Body of pancreas (tissue), 4 donors: ENCODE data around the gene HS3ST6. TPM values are rescaled to one million over a fixed set of nuclear protein-coding genes. Genes with fewer than 3 reads are reported as not detected.

Source experiments
- ATAC-seq: fragments of 150-250 bp; one replicate; pipeline ENCODE4 v1.9.1; 2016
- DNase-seq, 4 donors: peaks; one replicate each; pipeline ENCODE4 v3.0.0-alpha.2; 2019
- H3K27ac ChIP-seq, 4 donors: fragments of 200-600 bp; sonication (generic); 1 replicate in 3 of 4; 2 replicates in 1 of 4; pipeline versions ENCODE4 v1.5.1 to v1.6.1; 2016 to 2019; ENCODE audit warnings: mild to moderate bottlenecking in 1 of 4, mixed read lengths in 1 of 4, moderate library complexity in 1 of 4
- H3K27me3 ChIP-seq, 2 donors: fragments of 200-600 bp; sonication (generic); one replicate each; pipeline ENCODE4 v1.6.0; 2016; ENCODE audit warnings: mild to moderate bottlenecking in 1 of 2
- H3K36me3 ChIP-seq, 2 donors: fragments of 200-600 bp; sonication (generic); replicated peaks in 1 of 2; 2 replicates each; pipeline ENCODE4 v1.5.1; 2016; ENCODE audit warnings: low read depth in 2 of 2; ENCODE audit not compliant: insufficient read depth in 1 of 2
- H3K4me1 ChIP-seq: fragments of 200-600 bp; sonication (generic); one replicate; pipeline ENCODE4 v1.6.0; 2016
- H3K4me3 ChIP-seq, 2 donors: fragments of 200-600 bp; sonication (generic); 1 replicate in 1 of 2; 2 replicates in 1 of 2; pipeline ENCODE4 v1.5.1; 2016 to 2019
- H3K9me3 ChIP-seq, 3 donors: fragments of 200-600 bp; sonication (generic); 1 replicate in 2 of 3; 2 replicates in 1 of 3; pipeline ENCODE4 v1.5.1; 2016
- POLR2A ChIP-seq, 3 donors: fragments of 450-650 bp; IDR thresholded peaks; one replicate each; pipeline ENCODE4 v1.6.1; 2016; ENCODE audit warnings: antibody characterized with exemption in 3 of 3, mild to moderate bottlenecking in 2 of 3
- WGBS, 2 donors: methylation state at CpG; one replicate each; pipeline ENCODE4 v1.1.5; 2017; 5-methylcytosine and 5-hydroxymethylcytosine counted together
- intact Hi-C: fragments of 100-400 bp; cut with DNase I; formaldehyde crosslinking; loops from one replicate; pipeline ENCODE4 v1.15.1; 2023
- total RNA-seq, 2 donors: library from RNA; depleted of rRNA; stranded (reverse); fragments of >200 nt; gene quantifications; one replicate each; pipeline ENCODE4 v1.1.0, GENCODE V29; 2016
- TF ChIP-seq, protein P1 (sequence below), 7 experiments: fragments of 450-650 bp in 4 of 7; fragments of 200-600 bp in 3 of 7; sonication (generic) in 3 of 7; IDR thresholded peaks; one replicate each; pipeline ENCODE4 v1.5.1; 2016 to 2019; ENCODE audit warnings: antibody characterized with exemption in 7 of 7

Gene HS3ST6
- total RNA-seq, 2 donors from 2014 or later, result not detected

DNA sequence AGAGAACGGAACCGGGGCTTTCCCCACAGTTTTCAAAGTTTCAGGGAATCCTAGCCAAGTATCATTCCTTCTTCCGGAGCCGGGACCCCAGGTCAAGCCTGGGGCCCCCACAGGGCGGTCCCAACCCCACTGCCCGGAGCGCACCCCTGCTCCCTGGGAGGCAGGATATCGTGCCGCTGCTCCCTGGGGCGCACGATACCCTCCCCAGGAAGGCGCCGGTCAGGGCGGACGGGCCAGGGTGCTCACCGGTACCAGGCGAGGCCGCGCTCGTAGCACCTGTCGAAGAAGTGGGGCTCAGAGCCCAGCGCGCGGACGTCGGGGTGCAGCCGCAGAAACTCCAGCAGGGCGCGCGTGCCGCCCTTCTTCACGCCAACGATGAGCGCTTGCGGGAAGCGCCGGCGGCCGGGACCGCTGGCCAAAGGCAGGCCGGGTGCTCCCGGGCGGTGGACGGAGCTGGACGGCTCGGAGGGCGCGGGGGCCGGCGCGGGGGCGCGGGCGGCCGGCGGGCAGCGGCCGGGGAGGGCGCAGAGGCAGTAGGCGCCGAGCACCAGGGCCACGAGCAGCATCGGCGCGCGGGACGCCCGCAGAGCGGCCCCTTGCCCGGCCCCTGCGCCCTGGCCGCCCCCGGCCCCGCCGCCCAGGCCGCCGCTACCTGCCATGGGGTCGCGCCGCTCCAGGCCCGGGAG is 407 bp downstream of the HS3ST6 start:
- Histone ChIP-seq H3K9me3 (no peaks in the 10 kb centered on the region), H3K4me1 (peaks cover 25% of the 10 kb centered on the region), H3K27me3 (peaks cover 0 to 40% of the 10 kb centered on the region in 2 donors), H3K36me3 (no peaks in the 10 kb centered on the region), H3K4me3 (no peak overlapping the region), H3K27ac (no peak overlapping the region)
- intact Hi-C loops, result no loop called here
- DNase-seq, result no peak
- no peak for ATAC-seq
- TF ChIP-seq POLR2A (IDR thresholded peaks at IDR 0.05), result no peak
- TF ChIP-seq, protein P1, sequence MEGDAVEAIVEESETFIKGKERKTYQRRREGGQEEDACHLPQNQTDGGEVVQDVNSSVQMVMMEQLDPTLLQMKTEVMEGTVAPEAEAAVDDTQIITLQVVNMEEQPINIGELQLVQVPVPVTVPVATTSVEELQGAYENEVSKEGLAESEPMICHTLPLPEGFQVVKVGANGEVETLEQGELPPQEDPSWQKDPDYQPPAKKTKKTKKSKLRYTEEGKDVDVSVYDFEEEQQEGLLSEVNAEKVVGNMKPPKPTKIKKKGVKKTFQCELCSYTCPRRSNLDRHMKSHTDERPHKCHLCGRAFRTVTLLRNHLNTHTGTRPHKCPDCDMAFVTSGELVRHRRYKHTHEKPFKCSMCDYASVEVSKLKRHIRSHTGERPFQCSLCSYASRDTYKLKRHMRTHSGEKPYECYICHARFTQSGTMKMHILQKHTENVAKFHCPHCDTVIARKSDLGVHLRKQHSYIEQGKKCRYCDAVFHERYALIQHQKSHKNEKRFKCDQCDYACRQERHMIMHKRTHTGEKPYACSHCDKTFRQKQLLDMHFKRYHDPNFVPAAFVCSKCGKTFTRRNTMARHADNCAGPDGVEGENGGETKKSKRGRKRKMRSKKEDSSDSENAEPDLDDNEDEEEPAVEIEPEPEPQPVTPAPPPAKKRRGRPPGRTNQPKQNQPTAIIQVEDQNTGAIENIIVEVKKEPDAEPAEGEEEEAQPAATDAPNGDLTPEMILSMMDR (IDR thresholded peaks at IDR 0.05), result no peak
- WGBS, 2 donors, result 1% methylated on average over 70 of the region's 81 CpGs; no CpG with 5 or more reads in 1 of the 2 donors

DNA sequence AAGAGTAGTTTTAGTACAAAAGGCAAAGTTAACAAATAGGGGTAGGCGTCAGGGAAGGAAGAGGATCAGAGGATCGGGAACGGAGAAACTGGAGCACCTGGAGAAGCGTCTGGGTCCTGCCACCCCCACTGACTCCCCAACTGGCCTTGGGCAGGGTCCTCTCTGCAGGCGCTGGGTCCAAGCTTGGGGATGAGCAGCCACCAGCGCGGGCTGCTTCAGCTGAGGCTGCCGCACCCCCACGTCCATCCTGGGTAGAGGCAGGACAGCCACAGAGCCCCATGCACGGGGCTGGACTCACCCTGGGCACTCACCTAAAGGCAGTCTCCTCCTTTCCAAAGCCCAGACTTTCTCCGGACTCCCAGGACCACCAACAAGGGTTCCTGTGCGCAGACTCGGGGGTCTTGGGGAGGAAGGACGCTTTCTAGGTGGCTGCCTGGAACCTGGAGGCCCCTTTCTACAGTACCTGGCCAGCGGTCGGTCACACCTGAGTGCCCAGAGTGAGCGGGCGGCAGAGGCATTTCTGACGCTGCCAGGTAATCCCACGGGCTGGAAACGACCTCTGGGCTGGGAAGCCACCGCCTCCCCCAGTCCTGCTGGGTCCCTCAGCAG is 1.1 kb downstream of the HS3ST6 start:
- Histone ChIP-seq H3K4me3 (no peak overlapping the region), H3K27me3 (peaks cover 0 to 40% of the 10 kb centered on the region in 2 donors), H3K9me3 (no peaks in the 10 kb centered on the region), H3K4me1 (peaks cover 25% of the 10 kb centered on the region), H3K27ac (no peak overlapping the region), H3K36me3 (no peaks in the 10 kb centered on the region)
- TF ChIP-seq, protein P1 (IDR thresholded peaks at IDR 0.05), result no peak
- TF ChIP-seq POLR2A (IDR thresholded peaks at IDR 0.05), result no peak
- no peak for DNase-seq
- ATAC-seq, result no peak
- 16 to 31% methylated on average over 6 to 22 of the region's 22 CpGs for WGBS, 2 donors
- intact Hi-C loops, result no loop called here

GRCh38 chr16:1916640-1916990 is 1.6 kb downstream of the HS3ST6 start:
- Histone ChIP-seq H3K4me3 (no peak overlapping the region), H3K27me3 (peaks cover 0 to 40% of the 10 kb centered on the region in 2 donors), H3K9me3 (no peaks in the 10 kb centered on the region), H3K27ac (no peak overlapping the region), H3K4me1 (peaks cover 25% of the 10 kb centered on the region), H3K36me3 (no peaks in the 10 kb centered on the region)
- 34 to 36% methylated on average over 5 of the region's 5 CpGs for WGBS, 2 donors
- no peak for ATAC-seq
- DNase-seq, result no peak
- intact Hi-C loops, result no loop called here
- TF ChIP-seq, protein P1 (IDR thresholded peaks at IDR 0.05), result no peak
- no peak for TF ChIP-seq POLR2A (IDR thresholded peaks at IDR 0.05)

GRCh38 chr16:1915732-1916639 is 2.2 kb downstream of the HS3ST6 start:
- no peak for TF ChIP-seq POLR2A (IDR thresholded peaks at IDR 0.05)
- TF ChIP-seq, protein P1 (IDR thresholded peaks at IDR 0.05), result no peak

More at GRCh38 chr16:1915732-1916639, 2.2 kb downstream of the HS3ST6 start:
- Histone ChIP-seq H3K4me1 (peaks cover 25% of the 10 kb centered on the region), H3K27me3 (peaks cover 0 to 35% of the 10 kb centered on the region in 2 donors), H3K9me3 (no peaks in the 10 kb centered on the region), H3K27ac (no peak overlapping the region), H3K4me3 (no peak overlapping the region), H3K36me3 (no peaks in the 10 kb centered on the region)
- intact Hi-C loops, result no loop called here
- ATAC-seq (no peak), DNase-seq (no peak)
- WGBS, 2 donors, result 66 to 74% methylated on average over 7 to 25 of the region's 25 CpGs
